Suprapubic skin (tissue), 4 donors: ENCODE measurements around the gene OR5K3. TPM values are rescaled to one million over a fixed set of nuclear protein-coding genes. Genes with fewer than 3 reads are reported as not detected.

Experiments
- DNase-seq, 2 donors: peaks; one replicate each; pipeline ENCODE4 v3.0.0-alpha.2; 2019; ENCODE audit warnings: low spot score in 2 of 2
- H3K27ac ChIP-seq: fragments of 200-600 bp; sonication (generic); one replicate; pipeline ENCODE4 v1.5.1; 2019
- H3K27me3 ChIP-seq: fragments of 200-600 bp; sonication (generic); one replicate; pipeline ENCODE4 v1.5.1; 2019
- H3K36me3 ChIP-seq: fragments of 200-600 bp; sonication (generic); one replicate; pipeline ENCODE4 v1.5.1; 2019
- H3K4me1 ChIP-seq: fragments of 200-600 bp; sonication (generic); one replicate; pipeline ENCODE4 v1.5.1; 2019
- H3K4me3 ChIP-seq: fragments of 200-600 bp; sonication (generic); one replicate; pipeline ENCODE4 v1.5.1; 2019; ENCODE audit warnings: mild to moderate bottlenecking
- H3K9me3 ChIP-seq: fragments of 200-600 bp; sonication (generic); one replicate; pipeline ENCODE4 v1.5.1; 2019
- EP300 ChIP-seq: sonication (generic); formaldehyde crosslinking; IDR thresholded peaks from one replicate; pipeline ENCODE4 v1.6.1; 2017; ENCODE audit warnings: antibody characterized with exemption
- POLR2A ChIP-seq, 2 donors: fragments of 450-650 bp; IDR thresholded peaks; one replicate each; pipeline ENCODE4 v1.6.1; 2017; ENCODE audit warnings: antibody characterized with exemption in 2 of 2, mild to moderate bottlenecking in 2 of 2, moderate library complexity in 2 of 2
- POLR2AphosphoS5 ChIP-seq, 3 donors: sonication (generic); formaldehyde crosslinking; IDR thresholded peaks; one replicate each; pipeline ENCODE4 v1.6.1; 2017; ENCODE audit warnings: antibody characterized with exemption in 3 of 3
- WGBS: methylation state at CpG from one replicate; pipeline ENCODE4 v1.1.5; 2018; 5-methylcytosine and 5-hydroxymethylcytosine counted together
- total RNA-seq, 4 donors: library from RNA; depleted of rRNA; stranded (reverse); fragments of >200 nt; gene quantifications; one replicate each; pipeline ENCODE4 v1.1.0, GENCODE V29; 2016
- TF ChIP-seq, protein P1 (sequence below), 2 donors: fragments of 200-600 bp in 1 of 2; fragments of 450-650 bp in 1 of 2; sonication (generic) in 1 of 2; IDR thresholded peaks; one replicate each; pipeline ENCODE4 v1.5.1; 2016 to 2019; ENCODE audit warnings: antibody characterized with exemption in 2 of 2, mild to moderate bottlenecking in 1 of 2, moderate library complexity in 1 of 2

Gene OR5K3, protein sequence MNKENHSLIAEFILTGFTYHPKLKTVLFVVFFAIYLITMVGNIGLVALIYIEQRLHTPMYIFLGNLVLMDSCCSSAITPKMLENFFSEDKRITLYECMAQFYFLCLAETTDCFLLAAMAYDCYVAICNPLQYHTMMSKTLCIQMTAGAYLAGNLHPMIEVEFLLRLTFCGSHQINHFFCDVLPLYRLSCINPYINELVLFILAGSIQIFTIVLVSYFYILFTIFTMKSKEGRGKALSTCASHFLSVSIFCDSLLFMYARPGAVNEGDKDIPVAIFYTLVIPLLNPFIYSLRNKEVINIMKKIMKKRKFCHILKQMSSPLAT
- not detected for total RNA-seq

DNA sequence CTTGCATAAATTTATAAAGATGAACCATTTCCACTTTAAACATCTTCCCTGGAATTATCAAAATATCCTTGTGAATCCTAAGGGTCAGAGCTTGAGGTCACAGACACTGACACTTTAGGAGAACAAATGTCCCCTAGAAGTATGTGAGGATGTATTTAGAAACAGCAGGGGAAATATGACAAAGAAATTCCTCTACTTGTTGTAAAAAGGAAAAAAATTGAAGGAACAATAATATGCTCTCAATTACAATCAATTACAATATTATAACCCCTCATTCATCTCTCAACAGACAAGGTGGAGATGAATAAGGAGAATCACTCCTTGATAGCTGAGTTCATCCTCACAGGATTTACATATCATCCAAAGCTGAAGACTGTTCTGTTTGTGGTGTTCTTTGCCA is at the start of gene OR5K3:
TSS of gene OR5K3 (plus strand) at position 301 of the 400 bp plus-strand sequence. CDS start at position 301, 0 bp downstream.
- TF ChIP-seq POLR2AphosphoS5 (IDR thresholded peaks at IDR 0.05) (no peak), EP300 (no peak), POLR2A (IDR thresholded peaks at IDR 0.05) (no peak)
- TF ChIP-seq, protein P1, sequence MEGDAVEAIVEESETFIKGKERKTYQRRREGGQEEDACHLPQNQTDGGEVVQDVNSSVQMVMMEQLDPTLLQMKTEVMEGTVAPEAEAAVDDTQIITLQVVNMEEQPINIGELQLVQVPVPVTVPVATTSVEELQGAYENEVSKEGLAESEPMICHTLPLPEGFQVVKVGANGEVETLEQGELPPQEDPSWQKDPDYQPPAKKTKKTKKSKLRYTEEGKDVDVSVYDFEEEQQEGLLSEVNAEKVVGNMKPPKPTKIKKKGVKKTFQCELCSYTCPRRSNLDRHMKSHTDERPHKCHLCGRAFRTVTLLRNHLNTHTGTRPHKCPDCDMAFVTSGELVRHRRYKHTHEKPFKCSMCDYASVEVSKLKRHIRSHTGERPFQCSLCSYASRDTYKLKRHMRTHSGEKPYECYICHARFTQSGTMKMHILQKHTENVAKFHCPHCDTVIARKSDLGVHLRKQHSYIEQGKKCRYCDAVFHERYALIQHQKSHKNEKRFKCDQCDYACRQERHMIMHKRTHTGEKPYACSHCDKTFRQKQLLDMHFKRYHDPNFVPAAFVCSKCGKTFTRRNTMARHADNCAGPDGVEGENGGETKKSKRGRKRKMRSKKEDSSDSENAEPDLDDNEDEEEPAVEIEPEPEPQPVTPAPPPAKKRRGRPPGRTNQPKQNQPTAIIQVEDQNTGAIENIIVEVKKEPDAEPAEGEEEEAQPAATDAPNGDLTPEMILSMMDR (IDR thresholded peaks at IDR 0.05), result no peak
- no peaks in the 10 kb centered on the region for H3K36me3 ChIP-seq
- no peaks in the 10 kb centered on the region for H3K4me1 ChIP-seq
- DNase-seq, result no peak
- H3K9me3 ChIP-seq, result no peaks in the 10 kb centered on the region
- no peak within 1 kb of the TSS for H3K4me3 ChIP-seq
- H3K27me3 ChIP-seq, result no peaks in the 10 kb centered on the region
- H3K27ac ChIP-seq, result no peak within 1 kb of the TSS

DNA sequence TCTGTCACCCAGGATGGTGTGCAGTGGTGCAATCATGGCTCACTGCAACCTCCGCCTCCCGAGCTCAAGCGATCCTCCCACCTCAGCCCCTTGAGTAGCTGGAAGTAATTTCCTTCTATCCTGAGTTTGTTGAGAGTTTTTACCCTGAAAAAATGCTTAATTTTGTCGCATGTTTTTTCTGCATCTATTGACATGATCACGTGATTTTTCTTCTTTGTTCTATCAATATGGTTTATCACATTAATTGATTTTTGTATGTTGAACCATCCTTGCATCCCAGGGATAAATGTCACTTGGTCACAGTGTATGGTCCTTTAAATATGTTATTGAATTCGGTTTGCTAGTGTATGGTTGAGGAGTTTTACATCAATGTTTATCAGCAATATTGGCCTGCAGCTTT is 48.7 kb upstream of the OR5K3 start:
- Histone ChIP-seq H3K27me3 (no peaks in the 10 kb centered on the region), H3K36me3 (no peaks in the 10 kb centered on the region), H3K4me1 (no peaks in the 10 kb centered on the region), H3K27ac (no peak overlapping the region), H3K9me3 (no peaks in the 10 kb centered on the region), H3K4me3 (no peak overlapping the region)
- WGBS, result 82% methylated on average over 6 of the region's 6 CpGs
- no peak for TF ChIP-seq POLR2A (IDR thresholded peaks at IDR 0.05)
- TF ChIP-seq, protein P1 (IDR thresholded peaks at IDR 0.05), result no peak
- TF ChIP-seq POLR2AphosphoS5 (IDR thresholded peaks at IDR 0.05), result no peak
- no peak for TF ChIP-seq EP300
- no peak for DNase-seq

DNA sequence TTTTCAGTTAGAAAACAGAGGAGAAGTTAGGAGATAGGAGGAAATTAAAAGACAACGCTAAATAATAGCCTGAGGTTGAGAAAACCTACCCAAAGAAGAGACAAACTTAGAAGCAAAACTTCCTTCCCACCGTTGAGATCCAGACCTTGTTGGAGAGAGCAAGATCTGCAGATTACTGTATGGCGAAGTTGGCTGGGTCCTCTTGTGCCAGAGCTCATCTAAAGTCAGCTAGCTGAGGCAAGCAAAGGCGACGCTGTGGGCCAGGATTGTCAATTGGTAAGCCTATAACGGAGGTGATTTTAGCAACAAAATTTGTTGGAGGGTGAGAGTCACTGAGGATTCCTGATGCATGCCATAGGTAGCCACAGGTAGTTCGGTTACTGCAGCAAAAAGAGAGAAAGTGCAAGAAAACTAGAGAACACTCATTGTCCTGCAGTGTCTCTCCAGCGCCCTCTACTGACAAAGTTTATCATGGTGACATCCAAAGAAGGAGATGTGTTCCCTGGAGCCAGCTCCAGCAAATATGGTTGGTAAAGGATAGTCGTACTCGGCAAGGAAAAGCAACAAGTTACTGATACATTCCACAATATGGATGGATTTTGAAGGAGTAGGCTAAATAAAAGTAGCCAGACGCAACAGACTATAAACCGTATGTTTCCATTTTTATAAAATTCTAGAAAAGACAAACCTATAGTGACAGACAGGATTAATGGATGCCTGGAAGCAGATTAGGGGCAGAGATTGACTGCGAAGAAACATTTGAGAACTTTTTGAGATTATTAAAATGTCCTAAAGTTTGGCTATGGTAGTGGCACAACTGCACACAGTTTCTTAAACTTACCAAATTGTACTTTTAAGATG is 46.6 kb upstream of the OR5K3 start:
- 61% methylated on average over 13 of the region's 13 CpGs for WGBS
- no peaks in the 10 kb centered on the region for H3K36me3 ChIP-seq
- no peaks in the 10 kb centered on the region for H3K4me1 ChIP-seq
- H3K27ac ChIP-seq, result no peak overlapping the region
- no peak overlapping the region for H3K4me3 ChIP-seq
- no peaks in the 10 kb centered on the region for H3K27me3 ChIP-seq
- no peak for TF ChIP-seq POLR2AphosphoS5 (IDR thresholded peaks at IDR 0.05)
- TF ChIP-seq, protein P1 (IDR thresholded peaks at IDR 0.05), result peak in 1 of 2 donors; percentile 29
- H3K9me3 ChIP-seq, result no peaks in the 10 kb centered on the region
- DNase-seq, result no peak

DNA sequence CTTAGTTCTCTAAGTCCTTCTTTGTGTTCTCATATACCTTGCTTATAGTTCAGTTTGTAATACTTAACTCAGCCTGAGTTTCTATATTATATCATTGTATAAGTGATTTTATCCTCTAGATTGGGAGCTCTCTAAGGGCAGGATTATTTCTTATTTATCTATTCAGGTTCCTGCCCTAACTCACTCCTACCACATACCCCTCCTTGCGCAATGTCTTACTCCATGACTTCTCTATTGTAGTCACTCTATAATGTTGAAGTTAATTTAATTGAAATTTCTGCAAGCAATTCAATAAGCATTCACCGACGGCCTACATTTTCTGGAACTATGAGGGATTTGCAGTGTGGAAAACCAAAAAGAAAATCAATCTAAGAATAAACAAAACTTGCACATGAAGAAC is 40.4 kb upstream of the OR5K3 start:
- WGBS, result 93% methylated on average over 3 of the region's 3 CpGs
- no peak for TF ChIP-seq POLR2AphosphoS5 (IDR thresholded peaks at IDR 0.05)
- TF ChIP-seq, protein P1 (IDR thresholded peaks at IDR 0.05), result no peak
- TF ChIP-seq EP300, result no peak
- TF ChIP-seq POLR2A (IDR thresholded peaks at IDR 0.05), result no peak

DNA sequence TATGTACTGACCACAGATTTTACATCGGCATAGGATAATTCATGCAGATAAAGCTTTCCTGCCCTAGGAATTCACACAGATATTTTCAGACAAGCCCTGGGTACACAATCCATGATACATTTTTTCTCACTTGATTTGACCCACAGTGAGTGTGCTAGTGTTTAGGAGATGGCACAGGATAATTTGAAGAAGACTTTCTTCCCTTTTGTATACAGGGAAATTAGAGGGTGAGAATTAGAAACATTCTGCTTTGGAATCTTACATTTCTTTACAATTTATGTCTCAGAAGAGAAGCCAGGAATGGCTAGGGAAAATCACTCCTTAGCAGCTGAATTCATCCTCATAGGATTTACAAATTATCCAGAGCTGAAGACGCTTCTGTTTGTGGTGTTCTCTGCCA is 36.9 kb upstream of the OR5K3 start, which contains the start of gene OR5K4:
TSS of gene OR5K4 (plus strand) at position 301 of the 400 bp plus-strand sequence. CDS start at position 301, 0 bp downstream.
- H3K27ac ChIP-seq, result no peak within 1 kb of the TSS
- 90% methylated on average over 2 of the region's 2 CpGs for WGBS

More for the DNA sequence above, 40.4 kb upstream of the OR5K3 start:
- Histone ChIP-seq H3K9me3 (no peaks in the 10 kb centered on the region), H3K4me3 (no peak overlapping the region), H3K27ac (no peak overlapping the region), H3K27me3 (no peaks in the 10 kb centered on the region), H3K36me3 (no peaks in the 10 kb centered on the region), H3K4me1 (no peaks in the 10 kb centered on the region)
- DNase-seq, result no peak

More for the DNA sequence above, 36.9 kb upstream of the OR5K3 start, which contains the start of gene OR5K4:
- H3K36me3 ChIP-seq, result no peaks in the 10 kb centered on the region
- no peaks in the 10 kb centered on the region for H3K4me1 ChIP-seq
- H3K27me3 ChIP-seq, result no peaks in the 10 kb centered on the region
- no peak for DNase-seq
- no peak within 1 kb of the TSS for H3K4me3 ChIP-seq
- H3K9me3 ChIP-seq, result no peaks in the 10 kb centered on the region
- TF ChIP-seq POLR2A (IDR thresholded peaks at IDR 0.05) (no peak), POLR2AphosphoS5 (IDR thresholded peaks at IDR 0.05) (no peak), EP300 (no peak)
- TF ChIP-seq, protein P1 (IDR thresholded peaks at IDR 0.05), result no peak
